ENCODE results near the gene CTDSPL. TPM values are rescaled to one million over a fixed set of nuclear protein-coding genes. Genes with fewer than 3 reads are reported as not detected.

The CTDSPL gene
- total RNA-seq, 1 experiment from 2014 or later = 6.1 TPM

DNA sequence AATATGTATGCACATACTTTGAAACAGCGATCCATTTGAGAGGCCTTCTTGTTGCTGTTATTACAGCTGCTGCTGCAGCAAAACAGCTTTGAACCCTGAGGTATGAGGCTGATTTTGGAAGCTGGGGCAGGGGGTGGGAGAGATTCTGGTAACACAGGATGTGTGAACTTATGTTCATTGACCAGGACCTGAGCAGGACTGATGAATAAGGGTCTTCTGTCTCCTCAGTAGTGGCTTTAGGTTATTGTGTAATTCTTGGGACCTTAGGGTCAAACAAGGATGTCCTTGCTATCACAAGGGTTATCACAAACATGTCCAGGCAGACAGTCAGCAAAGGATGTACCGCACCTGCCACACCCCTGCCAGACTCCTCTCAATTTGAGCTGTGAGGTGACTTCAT lies 41.6 kb downstream of the CTDSPL start:
- Histone ChIP-seq H4K20me1 (ENCODE audit: low read length) (no peaks in the 10 kb centered on the region), H3F3A (ENCODE audit: low read length, unreplicated experiment) (no peaks in the 10 kb centered on the region), H3K4me2 (ENCODE audit: low read length) (no peak overlapping the region), H3K27ac (ENCODE audit: low read length) (no peak overlapping the region), H3K36me3 (ENCODE audit: low read depth, low read length) (no peaks in the 10 kb centered on the region), H3K4me1 (ENCODE audit: insufficient read depth, low read length) (no peaks in the 10 kb centered on the region), H3K9me3 (ENCODE audit: low read length) (no peaks in the 10 kb centered on the region), H3K9me2 (replicated peaks; ENCODE audit: low read length) (no peaks in the 10 kb centered on the region), H3K4me3 (ENCODE audit: low read length) (no peak overlapping the region), H3K79me2 (ENCODE audit: low read length) (no peaks in the 10 kb centered on the region), H3K27me3 (ENCODE audit: low read length) (peaks cover 10% of the 10 kb centered on the region; the same call in 1 of the 2 replicates), H3K9ac (ENCODE audit: low read length) (no peak overlapping the region), H2AFZ (ENCODE audit: low read length) (no peak overlapping the region)
- CTCF ChIA-PET = no interaction called here
- intact Hi-C loops (cut with micrococcal nuclease) = no loop called here
- ATAC-seq = no peak
- BruUV-seq (replicated peaks) = no TSS peak
- TF ChIP-seq CTCF (conservative IDR thresholded peaks at IDR 0.05; ENCODE audit: low read depth, low read length) (no peak), EZH2phosphoT487 (IDR thresholded peaks at IDR 0.05; ENCODE audit: borderline replicate concordance, low read length) (no peak), EZH2 (IDR thresholded peaks at IDR 0.05; ENCODE audit: low read length, unreplicated experiment) (no peak)
- DNase-seq = no peak
- POLR2A ChIA-PET (ENCODE audit: unreplicated experiment) = interaction anchor here (0.6 kb wide), 1 partner anchor 910 kb away, joined by 3 read pairs; the partner anchor contains the start of gene EPM2AIP1

- ATAC-seq (no peak), DNase-seq (no peak)
- Histone ChIP-seq H3K4me2 (ENCODE audit: low read length) (no peak overlapping the region), H3K27me3 (ENCODE audit: low read length) (peaks cover 14% of the 10 kb centered on the region; the same call in 1 of the 2 replicates), H3K9ac (ENCODE audit: low read length) (no peak overlapping the region), H3F3A (ENCODE audit: low read length, unreplicated experiment) (no peaks in the 10 kb centered on the region), H3K9me3 (ENCODE audit: low read length) (no peaks in the 10 kb centered on the region), H2AFZ (ENCODE audit: low read length) (no peak overlapping the region), H3K36me3 (ENCODE audit: low read depth, low read length) (no peaks in the 10 kb centered on the region), H3K9me2 (replicated peaks; ENCODE audit: low read length) (no peaks in the 10 kb centered on the region), H3K27ac (ENCODE audit: low read length) (no peak overlapping the region), H3K79me2 (ENCODE audit: low read length) (no peaks in the 10 kb centered on the region), H3K4me3 (ENCODE audit: low read length) (no peak overlapping the region), H3K4me1 (ENCODE audit: insufficient read depth, low read length) (no peaks in the 10 kb centered on the region), H4K20me1 (ENCODE audit: low read length) (no peaks in the 10 kb centered on the region)
- CTCF ChIA-PET = no interaction called here
- POLR2A ChIA-PET (ENCODE audit: unreplicated experiment) = interaction anchor here (0.6 kb wide), 1 partner anchor 911 kb away, joined by 3 read pairs; the partner anchor contains the start of gene EPM2AIP1
- TF ChIP-seq CTCF (conservative IDR thresholded peaks at IDR 0.05; ENCODE audit: low read depth, low read length) (no peak), EZH2phosphoT487 (IDR thresholded peaks at IDR 0.05; ENCODE audit: borderline replicate concordance, low read length) (no peak), EZH2 (IDR thresholded peaks at IDR 0.05; ENCODE audit: low read length, unreplicated experiment) (no peak)
- no TSS peak for BruUV-seq (replicated peaks)
- intact Hi-C loops (cut with micrococcal nuclease) = no loop called here
Measured at GRCh38 chr3:37903734-37904133, 42.1 kb downstream of the CTDSPL start.

- POLR2A ChIA-PET (ENCODE audit: unreplicated experiment) = no interaction called here
- Histone ChIP-seq H3K27me3 (ENCODE audit: low read length) (peaks cover 14% of the 10 kb centered on the region; the same call in 1 of the 2 replicates), H3K27ac (ENCODE audit: low read length) (no peak overlapping the region), H3K9me2 (replicated peaks; ENCODE audit: low read length) (no peaks in the 10 kb centered on the region), H3K36me3 (ENCODE audit: low read depth, low read length) (no peaks in the 10 kb centered on the region), H3K79me2 (ENCODE audit: low read length) (no peaks in the 10 kb centered on the region), H4K20me1 (ENCODE audit: low read length) (no peaks in the 10 kb centered on the region), H3K9me3 (ENCODE audit: low read length) (no peaks in the 10 kb centered on the region), H3K4me3 (ENCODE audit: low read length) (no peak overlapping the region), H3K4me1 (ENCODE audit: insufficient read depth, low read length) (no peaks in the 10 kb centered on the region), H3K4me2 (ENCODE audit: low read length) (no peak overlapping the region), H3F3A (ENCODE audit: low read length, unreplicated experiment) (no peaks in the 10 kb centered on the region), H3K9ac (ENCODE audit: low read length) (no peak overlapping the region), H2AFZ (ENCODE audit: low read length) (no peak overlapping the region)
- TF ChIP-seq EZH2phosphoT487 (IDR thresholded peaks at IDR 0.05; ENCODE audit: borderline replicate concordance, low read length) = no peak
- TF ChIP-seq EZH2 (IDR thresholded peaks at IDR 0.05; ENCODE audit: low read length, unreplicated experiment) = no peak
- no peak for TF ChIP-seq CTCF (conservative IDR thresholded peaks at IDR 0.05; ENCODE audit: low read depth, low read length)
- CTCF ChIA-PET = no interaction called here
- DNase-seq = no peak
- no peak for ATAC-seq
- intact Hi-C loops (cut with micrococcal nuclease) = no loop called here
- BruUV-seq (replicated peaks) = no TSS peak
Measured at GRCh38 chr3:37904601-37905000, 42.9 kb downstream of the CTDSPL start.
